Central memory CD8-positive, alpha-beta T cell (primary cell): Measurements from ENCODE around the gene NKIRAS1.

Experiments used
- ATAC-seq: fragments of 150-1000 bp; cut with Tn5 transposase; replicated peaks from 2 replicates; pipeline ENCODE4 v1.10.0; 2022; ENCODE audit warnings: mild to moderate bottlenecking, moderate FRiP score, moderate number of reproducible peaks; ENCODE audit not compliant: poor library complexity, severe bottlenecking; ENCODE audit errors: extremely low read depth
- DNase-seq, 2 donors: peaks; one replicate each; pipeline ENCODE4 v3.0.0; 2021; ENCODE audit warnings: low spot score in 2 of 2
- H3K27ac Mint-ChIP-seq: one replicate; pipeline ENCODE4 v1.8.0; 2022; ENCODE audit warnings: low read depth, mild to moderate bottlenecking, moderate library complexity, mixed read lengths
- H3K27me3 Mint-ChIP-seq: one replicate; pipeline ENCODE4 v1.8.0; 2022; ENCODE audit warnings: mixed read lengths
- H3K36me3 Mint-ChIP-seq: one replicate; pipeline ENCODE4 v1.8.0; 2022; ENCODE audit warnings: mild to moderate bottlenecking, moderate library complexity, mixed read lengths; ENCODE audit not compliant: insufficient read depth
- H3K4me1 Mint-ChIP-seq: one replicate; pipeline ENCODE4 v1.8.0; 2022; ENCODE audit warnings: mixed read lengths
- H3K4me3 Mint-ChIP-seq: one replicate; pipeline ENCODE4 v1.8.0; 2022; ENCODE audit warnings: mild to moderate bottlenecking, moderate library complexity, mixed read lengths
- H3K9me3 Mint-ChIP-seq: one replicate; pipeline ENCODE4 v1.8.0; 2022; ENCODE audit warnings: mixed read lengths

Gene NKIRAS1

DNA sequence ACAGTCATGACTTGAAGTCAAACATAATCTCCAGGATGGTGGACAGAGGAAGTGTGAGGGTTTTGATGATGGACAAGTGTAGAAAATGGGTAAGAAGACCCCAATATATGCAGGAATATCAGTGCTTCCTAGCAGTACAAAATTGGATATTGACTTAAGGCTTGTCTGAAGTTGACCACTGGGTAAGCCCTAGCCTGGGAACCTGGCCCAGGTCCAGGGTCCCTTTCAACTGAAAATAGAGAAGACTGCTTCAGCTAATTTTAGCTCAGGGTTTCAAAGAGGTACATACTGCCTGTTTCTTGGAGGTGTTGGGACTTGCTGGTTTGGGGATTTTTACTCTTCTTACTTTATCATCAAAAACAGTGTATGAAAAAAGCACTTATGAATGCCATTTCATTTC lies 33.0 kb upstream of the NKIRAS1 start:
- DNase-seq (no peak), ATAC-seq (no peak)

GRCh38 chr3:23948761-23949160 lies 32.0 kb upstream of the NKIRAS1 start:
- H3K27ac Mint-ChIP-seq: no peak overlapping the region

More for the DNA sequence above, 33.0 kb upstream of the NKIRAS1 start:
- Mint-ChIP-seq H3K4me1 (peaks cover 58% of the 10 kb centered on the region), H3K4me3 (peak overlapping the region; percentile 58), H3K27ac (peak overlapping the region; percentile 82), H3K9me3 (no peaks in the 10 kb centered on the region), H3K27me3 (no peaks in the 10 kb centered on the region), H3K36me3 (peaks cover 31% of the 10 kb centered on the region)

DNA sequence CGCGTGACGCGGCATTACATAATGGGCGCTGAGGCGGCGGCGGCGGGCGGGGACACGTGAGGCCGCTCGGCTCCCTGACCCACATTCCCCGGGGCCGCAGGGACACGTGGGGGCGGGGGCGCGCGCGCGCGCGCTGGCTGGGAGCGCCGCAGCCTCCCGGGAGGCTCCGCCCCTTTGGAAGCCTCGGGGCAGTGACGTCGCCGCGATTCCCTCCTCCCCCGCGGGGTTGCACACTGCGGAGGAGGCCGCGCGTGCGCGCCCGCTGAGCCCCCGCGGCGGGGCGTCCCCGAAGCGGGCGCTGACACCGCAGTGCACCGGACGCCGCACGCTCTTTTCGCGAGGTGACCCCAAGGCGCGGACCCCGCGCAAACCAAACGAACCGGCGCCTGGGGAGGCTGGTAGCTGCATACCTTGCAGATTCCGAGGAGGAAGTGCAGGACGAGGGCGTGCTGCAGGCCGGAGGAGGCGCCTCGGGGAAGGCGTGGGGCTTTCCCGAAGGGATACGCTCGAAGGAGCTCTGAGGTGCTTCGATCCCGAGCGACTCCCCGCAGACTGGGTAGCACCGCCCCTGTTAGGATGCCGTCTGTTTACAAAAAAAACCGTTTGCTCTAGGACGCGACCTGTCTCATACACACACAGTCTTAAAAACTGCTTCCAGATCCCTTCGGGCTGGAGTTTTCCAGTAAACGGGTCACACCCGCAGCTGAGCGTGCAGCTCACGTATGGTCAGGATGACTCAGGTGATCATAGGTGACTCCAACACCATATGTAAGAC lies 29.3 kb upstream of the NKIRAS1 start:
- peaks cover 22% of the 10 kb centered on the region for H3K36me3 Mint-ChIP-seq
- peak overlapping the region; percentile 86 for H3K4me3 Mint-ChIP-seq
- no peaks in the 10 kb centered on the region for H3K27me3 Mint-ChIP-seq
- DNase-seq (peak; percentile 96), ATAC-seq (peak; percentile 80)
- H3K9me3 Mint-ChIP-seq: no peaks in the 10 kb centered on the region
- peaks cover 46% of the 10 kb centered on the region for H3K4me1 Mint-ChIP-seq
- H3K27ac Mint-ChIP-seq: peak overlapping the region; percentile 65

More at GRCh38 chr3:23948761-23949160, 32.0 kb upstream of the NKIRAS1 start:
- H3K4me1 Mint-ChIP-seq: peaks cover 63% of the 10 kb centered on the region
- DNase-seq: no peak
- ATAC-seq: no peak
- no peaks in the 10 kb centered on the region for H3K27me3 Mint-ChIP-seq
- H3K4me3 Mint-ChIP-seq: no peak overlapping the region
- H3K9me3 Mint-ChIP-seq: no peaks in the 10 kb centered on the region
- H3K36me3 Mint-ChIP-seq: peaks cover 34% of the 10 kb centered on the region

GRCh38 chr3:23945663-23945912 lies 28.8 kb upstream of the NKIRAS1 start:
- H3K4me3 Mint-ChIP-seq: peak overlapping the region; percentile 86
- peaks cover 22% of the 10 kb centered on the region for H3K36me3 Mint-ChIP-seq
- peak overlapping the region; percentile 65 for H3K27ac Mint-ChIP-seq
- no peak for ATAC-seq
- H3K9me3 Mint-ChIP-seq: no peaks in the 10 kb centered on the region
- DNase-seq: no peak
- H3K4me1 Mint-ChIP-seq: peaks cover 41% of the 10 kb centered on the region
- H3K27me3 Mint-ChIP-seq: no peaks in the 10 kb centered on the region

DNA sequence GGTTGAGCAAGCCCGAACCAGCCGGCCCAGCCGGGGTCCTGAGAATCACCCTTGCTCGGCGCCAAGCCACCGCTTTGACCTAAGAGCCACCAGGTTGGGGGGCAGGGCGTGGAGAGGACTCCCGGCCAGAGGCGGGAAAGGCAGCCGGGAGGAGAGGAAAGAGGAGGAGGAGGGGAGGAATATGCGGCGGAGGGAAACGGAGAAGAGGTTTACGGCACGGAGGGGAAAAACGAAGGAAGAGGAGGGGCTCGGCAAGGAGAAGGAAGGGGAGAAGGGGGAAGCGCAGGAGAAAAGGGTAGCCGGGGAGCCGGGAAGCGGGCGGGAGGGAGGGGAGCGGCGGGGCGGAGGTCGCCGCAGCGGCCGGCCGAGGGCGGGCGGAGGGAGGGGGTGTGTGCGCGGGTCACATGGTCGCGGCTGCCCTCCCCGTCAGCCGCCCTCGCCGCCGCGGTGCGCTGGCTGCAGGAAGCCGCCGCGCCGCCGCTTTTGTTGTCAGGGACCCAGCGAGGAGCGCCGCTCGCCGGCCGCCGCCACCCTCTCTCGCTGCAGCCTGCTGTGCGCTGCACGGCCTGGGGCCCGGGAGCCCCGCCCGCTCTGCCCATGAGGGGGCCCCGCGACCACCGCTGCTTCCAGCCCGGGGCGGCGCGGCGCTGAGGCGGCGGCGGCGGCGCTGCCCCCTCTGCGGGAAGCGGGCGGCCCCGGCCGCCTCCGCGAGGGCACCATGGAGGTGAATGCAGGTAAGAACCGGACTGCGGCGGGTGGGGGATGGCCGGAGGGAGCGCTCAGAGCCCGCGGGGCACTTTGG lies 28.3 kb upstream of the NKIRAS1 start, which contains the start of gene NR1D2:
TSS of gene NR1D2 (plus strand) at position 426 of the 802 bp plus-strand sequence. CDS start at position 719, 293 bp downstream.
- Mint-ChIP-seq H3K4me1 (peaks cover 35% of the 10 kb centered on the region), H3K27me3 (no peaks in the 10 kb centered on the region), H3K9me3 (no peaks in the 10 kb centered on the region), H3K4me3 (peak within 1 kb of the TSS; percentile 86), H3K36me3 (peaks cover 22% of the 10 kb centered on the region), H3K27ac (peak within 1 kb of the TSS; percentile 97)
- DNase-seq: peak; percentile 70 to 71
- peak; percentile 66 for ATAC-seq

DNA sequence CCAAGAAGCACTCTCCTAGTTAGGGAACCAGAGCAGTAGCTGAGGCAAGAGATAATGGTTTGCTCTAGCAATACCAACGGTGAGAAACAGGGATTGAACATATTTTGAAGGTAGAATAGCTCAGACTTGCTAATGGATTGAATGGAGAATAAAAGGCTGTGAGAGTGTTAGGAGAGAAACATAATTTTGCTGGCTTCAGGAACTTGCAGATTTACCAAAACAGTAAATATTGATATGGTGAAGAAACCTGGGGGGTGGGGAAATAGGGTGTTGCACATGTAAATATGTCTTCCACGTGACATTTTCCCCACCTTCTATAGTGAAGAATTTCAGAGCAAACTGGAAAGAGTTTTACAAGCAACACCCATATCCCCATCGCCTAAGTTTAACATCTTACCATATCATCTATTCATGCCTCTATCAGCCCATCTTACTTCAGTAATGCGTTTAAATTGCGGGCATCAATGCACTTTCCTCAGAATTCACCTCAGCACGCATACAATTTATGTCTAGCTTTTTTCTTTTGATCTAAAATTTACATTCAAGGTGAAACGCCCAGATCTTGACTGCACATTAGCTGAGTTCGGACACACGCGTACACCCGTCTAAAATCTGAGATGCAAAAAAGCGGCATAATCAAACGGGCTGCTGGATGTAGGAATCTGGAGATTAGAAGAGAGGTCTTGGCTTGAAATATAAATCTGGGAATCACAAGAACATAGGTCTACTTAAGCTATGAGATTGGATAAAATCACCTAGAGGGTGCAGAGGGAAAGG lies 27.4 kb upstream of the NKIRAS1 start:
- Mint-ChIP-seq H3K9me3 (no peaks in the 10 kb centered on the region), H3K36me3 (peaks cover 22% of the 10 kb centered on the region), H3K27ac (peak overlapping the region; percentile 97), H3K27me3 (no peaks in the 10 kb centered on the region), H3K4me1 (peaks cover 27% of the 10 kb centered on the region), H3K4me3 (peak overlapping the region; percentile 86)
- DNase-seq (no peak), ATAC-seq (no peak)

GRCh38 chr3:23942546-23942945 lies 25.8 kb upstream of the NKIRAS1 start:
- Mint-ChIP-seq H3K36me3 (peaks cover 20% of the 10 kb centered on the region), H3K27me3 (no peaks in the 10 kb centered on the region), H3K4me1 (peaks cover 19% of the 10 kb centered on the region), H3K9me3 (no peaks in the 10 kb centered on the region), H3K27ac (no peak overlapping the region), H3K4me3 (no peak overlapping the region)
- ATAC-seq (no peak), DNase-seq (no peak)

GRCh38 chr3:23941440-23941839 lies 24.6 kb upstream of the NKIRAS1 start:
- peaks cover 18% of the 10 kb centered on the region for H3K36me3 Mint-ChIP-seq
- peaks cover 10% of the 10 kb centered on the region for H3K27me3 Mint-ChIP-seq
- peaks cover 13% of the 10 kb centered on the region for H3K4me1 Mint-ChIP-seq
- no peaks in the 10 kb centered on the region for H3K9me3 Mint-ChIP-seq
- DNase-seq (no peak), ATAC-seq (no peak)
- H3K4me3 Mint-ChIP-seq: no peak overlapping the region
- H3K27ac Mint-ChIP-seq: no peak overlapping the region

DNA sequence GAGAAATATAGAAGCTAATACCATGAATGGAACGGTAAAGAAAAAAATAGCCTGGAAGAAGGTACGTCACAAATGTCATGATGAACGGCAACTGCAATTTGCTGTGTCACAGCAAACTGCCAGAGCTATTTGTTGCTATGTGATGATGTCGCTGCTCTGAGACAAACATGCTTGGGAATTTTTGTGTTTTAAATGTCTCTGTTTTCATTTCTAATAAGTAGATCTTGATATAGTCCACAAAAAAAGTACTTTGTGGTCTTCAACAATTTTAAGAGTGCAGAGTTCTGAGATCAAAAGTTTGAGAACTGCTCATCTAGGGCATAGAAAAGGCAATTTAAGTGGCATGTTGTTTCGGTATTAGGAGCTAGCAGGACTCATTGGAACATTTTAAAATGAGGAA lies 24.0 kb upstream of the NKIRAS1 start:
- no peaks in the 10 kb centered on the region for H3K9me3 Mint-ChIP-seq
- peaks cover 13% of the 10 kb centered on the region for H3K4me1 Mint-ChIP-seq
- no peak overlapping the region for H3K4me3 Mint-ChIP-seq
- ATAC-seq: no peak
- peaks cover 13% of the 10 kb centered on the region for H3K36me3 Mint-ChIP-seq
- peaks cover 11% of the 10 kb centered on the region for H3K27me3 Mint-ChIP-seq
- no peak overlapping the region for H3K27ac Mint-ChIP-seq
- no peak for DNase-seq

DNA sequence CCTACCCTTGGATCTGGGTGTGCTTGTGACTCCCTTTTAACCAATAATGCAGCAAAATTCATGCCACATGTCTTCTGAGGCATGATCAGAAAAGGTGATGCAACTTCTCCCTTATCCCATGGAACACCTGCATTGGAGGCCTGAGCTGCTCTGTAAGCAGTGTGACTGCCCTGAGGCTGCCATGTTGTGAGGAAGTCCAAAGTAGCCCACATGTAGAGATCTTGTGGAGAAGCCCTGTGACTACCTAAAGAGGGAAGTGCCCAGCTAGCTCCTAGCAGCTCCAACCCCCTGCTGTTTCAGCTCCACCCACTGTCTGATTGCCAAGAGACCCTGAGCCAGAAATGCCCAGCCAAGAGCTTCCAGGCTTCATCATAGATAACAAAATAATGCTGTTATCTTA lies 21.9 kb upstream of the NKIRAS1 start:
- ATAC-seq (no peak), DNase-seq (no peak)
- H3K4me3 Mint-ChIP-seq: no peak overlapping the region
- no peaks in the 10 kb centered on the region for H3K9me3 Mint-ChIP-seq
- H3K27ac Mint-ChIP-seq: no peak overlapping the region
- H3K27me3 Mint-ChIP-seq: peaks cover 11% of the 10 kb centered on the region
- H3K4me1 Mint-ChIP-seq: peaks cover 1% of the 10 kb centered on the region
- no peaks in the 10 kb centered on the region for H3K36me3 Mint-ChIP-seq

- DNase-seq (no peak), ATAC-seq (no peak)
- Mint-ChIP-seq H3K9me3 (no peaks in the 10 kb centered on the region), H3K27ac (no peak overlapping the region), H3K36me3 (no peaks in the 10 kb centered on the region), H3K27me3 (peaks cover 11% of the 10 kb centered on the region), H3K4me3 (no peak overlapping the region), H3K4me1 (no peaks in the 10 kb centered on the region)
These were observed 20.5 kb upstream of the NKIRAS1 start for GRCh38 chr3:23937296-23937695.

DNA sequence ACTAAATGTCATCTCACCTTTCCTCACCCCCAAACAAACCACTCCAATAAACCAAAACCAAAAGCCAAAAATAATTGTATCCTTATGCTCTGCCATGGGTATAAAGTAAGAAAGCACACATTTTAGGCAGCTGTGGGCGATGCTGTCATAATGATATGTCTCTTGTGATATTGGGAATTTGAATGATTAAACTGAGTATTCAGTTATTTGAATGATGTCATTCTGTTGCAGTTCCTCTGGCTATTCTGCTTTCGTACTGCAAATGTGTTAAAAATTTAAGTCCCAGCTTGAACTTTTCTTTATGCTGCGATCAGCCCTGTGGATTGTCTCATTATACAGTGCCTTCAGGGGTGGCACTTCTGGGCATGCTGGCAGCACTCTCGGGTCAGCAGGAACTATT lies 17.5 kb upstream of the NKIRAS1 start:
- ATAC-seq (no peak), DNase-seq (no peak)
- H3K4me3 Mint-ChIP-seq: no peak overlapping the region
- H3K36me3 Mint-ChIP-seq: no peaks in the 10 kb centered on the region
- no peaks in the 10 kb centered on the region for H3K4me1 Mint-ChIP-seq
- H3K9me3 Mint-ChIP-seq: no peaks in the 10 kb centered on the region
- no peak overlapping the region for H3K27ac Mint-ChIP-seq
- H3K27me3 Mint-ChIP-seq: peaks cover 11% of the 10 kb centered on the region
